Cardiac fibroblast (primary cell): ENCODE results near the gene NEO1.
A peak's percentile ranks its signal among the peaks of the same experiment; 100 is the strongest.

ENCODE experiments used
- DNase-seq, 2 donors: peaks; one replicate each; pipeline versions ENCODE4 v3.0.0 to v3.0.0-alpha.2; 2010; ENCODE audit warnings: low read depth in 2 of 2
- H3K4me3 ChIP-seq, 2 donors: replicated peaks in 1 of 2; 1 replicate in 1 of 2; 2 replicates in 1 of 2; pipeline ENCODE4 v1.5.1; 2011; ENCODE audit warnings: low read depth in 2 of 2, low read length in 2 of 2, mild to moderate bottlenecking in 2 of 2, moderate library complexity in 1 of 2
- TF ChIP-seq, protein P1 (sequence below): IDR thresholded peaks from one replicate; pipeline ENCODE4 v1.5.1; 2011; ENCODE audit warnings: low read depth, mild to moderate bottlenecking, low read length, inconsistent platforms

NEO1 gene

DNA sequence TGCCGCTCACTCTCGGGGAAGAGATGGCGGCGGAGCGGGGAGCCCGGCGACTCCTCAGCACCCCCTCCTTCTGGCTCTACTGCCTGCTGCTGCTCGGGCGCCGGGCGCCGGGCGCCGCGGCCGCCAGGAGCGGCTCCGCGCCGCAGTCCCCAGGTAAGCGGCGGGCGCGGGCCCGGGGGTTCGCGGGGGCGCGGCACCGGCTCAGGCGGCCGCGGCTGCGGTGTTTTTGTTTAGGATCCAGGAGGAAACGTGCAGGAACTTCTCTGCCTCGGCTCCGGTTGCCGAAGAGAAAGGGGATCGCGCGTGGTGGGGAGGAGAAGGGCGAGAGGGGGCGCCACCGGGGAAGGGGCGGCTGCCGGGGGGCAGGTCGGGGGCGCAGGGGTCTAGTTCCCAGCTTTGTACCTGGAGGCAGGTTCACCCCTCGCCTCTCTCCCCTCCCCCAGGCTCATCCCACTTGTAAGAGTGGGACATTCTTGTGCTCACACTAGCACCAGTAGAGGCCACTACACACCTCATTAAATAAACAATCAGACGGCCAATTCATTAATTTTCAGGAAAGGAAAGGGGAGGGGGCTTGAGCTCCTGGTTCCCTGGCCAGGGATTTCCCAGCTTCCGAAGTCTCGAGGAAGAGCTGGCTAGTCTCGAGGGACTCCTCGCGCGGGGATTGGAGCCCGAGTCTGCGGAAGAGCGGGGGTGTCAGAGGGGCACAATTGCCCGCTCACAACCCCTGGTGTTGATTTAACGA is 562 bp downstream of the NEO1 start:
- H3K4me3 ChIP-seq: peak overlapping the region; percentile 60 to 74
- TF ChIP-seq, protein P1, sequence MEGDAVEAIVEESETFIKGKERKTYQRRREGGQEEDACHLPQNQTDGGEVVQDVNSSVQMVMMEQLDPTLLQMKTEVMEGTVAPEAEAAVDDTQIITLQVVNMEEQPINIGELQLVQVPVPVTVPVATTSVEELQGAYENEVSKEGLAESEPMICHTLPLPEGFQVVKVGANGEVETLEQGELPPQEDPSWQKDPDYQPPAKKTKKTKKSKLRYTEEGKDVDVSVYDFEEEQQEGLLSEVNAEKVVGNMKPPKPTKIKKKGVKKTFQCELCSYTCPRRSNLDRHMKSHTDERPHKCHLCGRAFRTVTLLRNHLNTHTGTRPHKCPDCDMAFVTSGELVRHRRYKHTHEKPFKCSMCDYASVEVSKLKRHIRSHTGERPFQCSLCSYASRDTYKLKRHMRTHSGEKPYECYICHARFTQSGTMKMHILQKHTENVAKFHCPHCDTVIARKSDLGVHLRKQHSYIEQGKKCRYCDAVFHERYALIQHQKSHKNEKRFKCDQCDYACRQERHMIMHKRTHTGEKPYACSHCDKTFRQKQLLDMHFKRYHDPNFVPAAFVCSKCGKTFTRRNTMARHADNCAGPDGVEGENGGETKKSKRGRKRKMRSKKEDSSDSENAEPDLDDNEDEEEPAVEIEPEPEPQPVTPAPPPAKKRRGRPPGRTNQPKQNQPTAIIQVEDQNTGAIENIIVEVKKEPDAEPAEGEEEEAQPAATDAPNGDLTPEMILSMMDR: no peak
- peak; percentile 15 to 61 for DNase-seq

DNA sequence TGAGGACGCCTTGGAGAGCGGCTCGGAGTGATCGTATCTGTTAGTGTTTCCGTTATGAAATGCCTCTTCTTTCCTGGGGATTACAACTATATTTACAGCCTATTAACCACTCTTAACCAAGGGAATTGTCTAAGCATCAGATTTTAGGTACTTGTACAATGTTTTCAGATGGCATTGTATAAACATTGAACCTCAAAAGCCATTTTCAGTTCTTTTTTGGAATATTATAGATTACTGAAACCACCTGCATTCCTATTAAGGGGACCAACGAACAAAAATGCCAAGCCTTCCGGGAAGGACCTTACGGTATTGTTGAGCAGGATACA is 1.1 kb downstream of the NEO1 start:
- TF ChIP-seq, protein P1: no peak
- H3K4me3 ChIP-seq: peak overlapping the region; percentile 60 to 74
- DNase-seq: no peak

DNA sequence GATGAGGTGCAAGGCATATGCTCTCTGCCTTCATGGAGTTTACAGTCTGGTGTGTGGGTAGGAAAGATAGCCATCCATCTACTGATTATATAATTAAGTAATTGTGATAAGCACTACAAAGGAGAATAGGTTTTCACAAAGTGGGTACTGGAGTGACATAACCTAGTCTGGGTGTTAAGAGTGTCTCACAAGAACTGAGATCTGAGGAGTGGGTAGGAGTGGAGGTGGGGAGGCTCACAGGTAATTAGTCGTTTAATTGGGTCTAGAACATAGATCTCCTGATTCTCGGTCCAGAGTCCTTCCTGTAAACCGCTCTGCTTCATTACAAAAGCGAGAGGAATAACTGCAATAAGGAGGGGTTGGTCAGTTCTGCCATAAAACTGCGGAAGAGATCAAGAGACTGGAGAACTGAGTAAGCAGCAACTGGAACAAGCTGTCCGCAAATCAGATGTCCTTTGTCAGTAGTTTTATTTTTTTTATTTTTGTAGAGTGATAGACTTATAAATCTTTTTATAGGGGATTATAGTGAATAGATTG is 2.2 kb downstream of the NEO1 start:
- TF ChIP-seq, protein P1: no peak
- DNase-seq: no peak
- H3K4me3 ChIP-seq: no peak overlapping the region

DNA sequence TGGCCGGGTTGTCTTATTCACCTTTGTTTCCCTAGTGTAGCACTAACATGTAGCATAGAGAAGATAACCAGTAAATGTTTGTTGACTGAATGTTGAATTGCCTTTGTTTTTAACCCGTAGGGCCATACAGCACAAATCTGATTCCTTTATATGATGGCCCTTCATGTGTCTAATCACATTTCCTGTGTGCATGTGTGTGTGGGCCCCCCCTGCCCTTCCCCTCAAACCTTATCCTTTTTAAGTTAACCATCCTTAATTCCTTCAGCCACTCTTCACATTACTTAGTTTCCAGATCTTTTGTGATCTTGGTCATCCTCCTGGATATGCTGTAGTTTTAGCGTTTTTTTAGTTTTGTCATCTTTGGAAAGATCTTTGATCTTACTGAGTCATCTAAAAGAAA is 4.2 kb downstream of the NEO1 start:
- no peak for DNase-seq
- no peak overlapping the region for H3K4me3 ChIP-seq

DNA sequence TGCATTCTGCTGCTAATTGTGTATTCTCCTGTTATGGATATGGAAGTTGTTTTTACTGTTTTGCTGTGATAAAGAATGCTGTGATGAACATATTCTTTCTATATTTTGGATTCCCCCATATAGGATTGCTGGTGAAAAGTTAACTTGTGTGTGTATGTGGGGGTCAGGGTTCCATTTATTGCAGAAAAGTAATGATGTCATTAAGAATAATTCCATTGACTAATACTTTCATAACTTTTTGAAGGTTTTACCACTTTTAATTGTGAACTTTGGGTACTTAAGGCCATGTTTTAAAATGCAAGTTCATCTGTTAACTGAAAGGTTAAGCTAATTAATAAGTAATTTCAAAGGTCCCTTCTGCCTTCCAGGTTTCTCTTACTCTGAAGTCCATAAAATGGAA is 6.2 kb downstream of the NEO1 start:
- DNase-seq: no peak
- TF ChIP-seq, protein P1: no peak
- H3K4me3 ChIP-seq: no peak overlapping the region

More for the DNA sequence above, 4.2 kb downstream of the NEO1 start:
- TF ChIP-seq, protein P1: no peak

DNA sequence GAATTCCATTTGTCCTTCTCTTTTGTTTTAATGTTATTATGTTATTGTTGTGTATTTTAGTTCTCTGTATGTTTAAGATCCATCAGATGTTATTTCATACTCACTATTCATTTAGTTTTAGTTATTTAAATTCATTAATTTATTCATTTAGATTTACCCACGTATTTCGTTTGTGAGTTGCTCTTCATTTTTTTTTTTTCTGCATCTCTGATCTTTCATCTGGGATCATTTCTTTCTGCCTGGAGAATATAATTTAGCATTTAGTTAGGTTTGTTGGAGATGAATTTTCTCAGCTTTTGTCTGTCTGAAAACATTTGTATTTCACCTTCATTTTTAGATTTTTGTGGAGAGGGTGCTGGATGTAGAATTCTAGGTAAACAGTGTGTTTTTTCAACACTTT is 12.9 kb downstream of the NEO1 start:
- H3K4me3 ChIP-seq: no peak overlapping the region
- TF ChIP-seq, protein P1: no peak
- DNase-seq: no peak
